Upper lobe of left lung (tissue), 6 donors: Measurements from ENCODE around the gene ACTBL2. TPM values are rescaled to one million over a fixed set of nuclear protein-coding genes. Genes with fewer than 3 reads are reported as not detected.

Source experiments
- ATAC-seq, 2 donors: fragments of 200-7000 bp; cut with Tn5 transposase; one replicate each; pipeline ENCODE4 v1.9.1; 2022; ENCODE audit warnings: mild to moderate bottlenecking in 2 of 2, moderate library complexity in 2 of 2; ENCODE audit not compliant: low FRiP score in 2 of 2
- DNase-seq, 2 donors: peaks; one replicate each; pipeline ENCODE4 v3.0.0-alpha.2; 2019 to 2020
- H3K27ac ChIP-seq, 4 donors: fragments of 200-600 bp; sonication (generic); one replicate each; pipeline ENCODE4 v1.5.1; 2016 to 2019
- H3K27me3 ChIP-seq, 4 donors: fragments of 200-600 bp; sonication (generic); one replicate each; pipeline ENCODE4 v1.5.1; 2017 to 2019
- H3K36me3 ChIP-seq, 4 donors: fragments of 200-600 bp; sonication (generic); one replicate each; pipeline ENCODE4 v1.5.1; 2016 to 2019
- H3K4me1 ChIP-seq, 4 donors: fragments of 200-600 bp; sonication (generic); one replicate each; pipeline ENCODE4 v1.5.1; 2018 to 2019
- H3K4me3 ChIP-seq, 4 donors: fragments of 200-600 bp; sonication (generic); one replicate each; pipeline ENCODE4 v1.5.1; 2017 to 2019; ENCODE audit warnings: mild to moderate bottlenecking in 2 of 4, moderate library complexity in 1 of 4
- H3K9me3 ChIP-seq, 4 donors: fragments of 200-600 bp; sonication (generic); one replicate each; pipeline ENCODE4 v1.5.1; 2018 to 2019
- EP300 ChIP-seq, 4 donors: sonication (generic); formaldehyde crosslinking; IDR thresholded peaks; one replicate each; pipeline ENCODE4 v1.5.1; 2017; ENCODE audit warnings: antibody characterized with exemption in 4 of 4, control low read depth in 2 of 4
- POLR2A ChIP-seq, 4 donors: fragments of 450-650 bp; IDR thresholded peaks; one replicate each; pipeline ENCODE4 v1.5.1; 2016 to 2017; ENCODE audit warnings: antibody characterized with exemption in 4 of 4, mild to moderate bottlenecking in 2 of 4
- POLR2AphosphoS5 ChIP-seq, 2 donors: sonication (generic); formaldehyde crosslinking; IDR thresholded peaks; one replicate each; pipeline ENCODE4 v1.5.1; 2017; ENCODE audit warnings: antibody characterized with exemption in 2 of 2
- WGBS, 2 donors: methylation state at CpG; one replicate each; pipeline ENCODE4 v1.1.5; 2017 to 2018; 5-methylcytosine and 5-hydroxymethylcytosine counted together
- total RNA-seq, 6 donors: library from RNA; depleted of rRNA in 4 of 6; stranded (reverse); fragments of >200 nt in 4 of 6; gene quantifications; one replicate each; pipeline versions ENCODE4 v1.1.0 to v1.2.1, GENCODE V29; 2016 to 2021
- TF ChIP-seq, protein P1 (sequence below), 6 experiments: fragments of 450-650 bp in 4 of 6; fragments of 200-600 bp in 2 of 6; sonication (generic) in 2 of 6; IDR thresholded peaks; one replicate each; pipeline ENCODE4 v1.5.1; 2016 to 2019; ENCODE audit warnings: antibody characterized with exemption in 6 of 6
- donor health status: DM: no; HTN: no; CAD: no; lungs with moderate emphysema.
- donor health status: DM: no; HTN: yes; CAD: no; lungs with severe emphysema.

Gene ACTBL2
- total RNA-seq, 6 donors from 2014 or later, result not detected

DNA sequence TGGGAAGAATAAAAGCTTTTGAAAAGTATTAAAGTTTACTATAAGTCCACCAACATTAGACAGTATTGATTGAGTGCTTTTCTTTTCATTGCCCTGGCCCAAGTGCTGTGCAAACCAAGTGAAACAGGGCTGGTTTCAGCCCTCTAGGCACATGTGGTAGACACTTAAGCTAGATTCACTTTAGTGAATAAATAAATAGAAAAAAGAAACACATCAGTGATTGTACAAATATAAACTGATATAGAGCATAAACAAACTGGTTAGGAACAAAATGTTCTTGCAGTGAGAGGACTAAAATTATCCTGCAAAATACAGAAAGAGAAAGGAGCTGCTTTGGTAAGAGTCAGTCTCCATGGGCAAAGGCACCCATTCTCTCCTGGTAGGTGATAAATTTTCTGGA, 29.7 kb downstream of the ACTBL2 start:
- no peak for ATAC-seq
- Histone ChIP-seq H3K9me3 (no peaks in the 10 kb centered on the region), H3K27me3 (no peaks in the 10 kb centered on the region), H3K4me1 (peaks cover 8 to 21% (median 12%) of the 10 kb centered on the region in 4 donors), H3K4me3 (no peak overlapping the region), H3K27ac (peak overlapping the region in 2 of 4 donors; percentile 37 to 57), H3K36me3 (no peaks in the 10 kb centered on the region)
- no peak for TF ChIP-seq POLR2A (IDR thresholded peaks at IDR 0.05)
- TF ChIP-seq EP300 (IDR thresholded peaks at IDR 0.05), result peak in 2 of 4 donors; percentile 25 to 47
- no peak for DNase-seq

DNA sequence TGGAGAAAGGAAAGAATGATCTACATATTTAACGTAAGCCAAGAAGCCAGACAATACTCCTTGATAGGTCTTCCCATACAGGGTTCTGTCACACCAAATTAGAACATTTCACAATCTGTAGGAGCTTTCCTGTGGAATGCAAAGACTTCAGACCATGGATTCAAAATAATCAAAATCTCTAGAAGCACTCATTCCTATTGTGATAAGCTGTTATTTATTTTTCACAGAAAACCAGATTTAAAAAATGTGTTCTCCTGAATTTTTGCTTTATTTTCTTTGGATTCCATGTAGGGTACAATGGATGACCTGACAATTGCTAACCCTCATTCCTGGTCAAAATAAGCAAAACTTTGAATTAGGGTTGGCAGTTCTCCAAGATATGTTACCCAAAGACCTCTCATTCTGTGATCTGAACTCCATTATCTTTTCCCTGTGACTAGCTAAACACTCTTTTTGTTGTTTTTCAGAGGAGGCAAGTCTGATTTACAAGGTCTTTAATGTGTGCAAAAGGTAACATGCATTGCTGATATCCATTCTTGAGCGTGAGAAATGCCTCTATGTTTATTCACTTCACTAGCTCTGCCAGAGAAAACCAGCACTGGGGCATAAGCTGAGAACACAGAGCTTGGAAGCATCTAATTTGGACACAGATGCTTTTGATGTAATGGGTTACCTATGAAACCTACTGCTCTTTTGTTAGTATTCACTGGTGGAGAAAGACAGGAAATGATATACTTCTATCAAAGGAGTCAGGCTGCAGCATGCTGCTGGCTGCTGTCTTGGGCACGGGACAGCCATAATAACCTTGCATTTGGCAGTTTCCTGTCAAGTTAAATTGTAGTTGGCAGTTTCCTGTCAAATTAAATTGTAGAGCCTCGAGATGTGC, 31.4 kb downstream of the ACTBL2 start:
- Histone ChIP-seq H3K4me3 (no peak overlapping the region), H3K36me3 (no peaks in the 10 kb centered on the region), H3K4me1 (peaks cover 8 to 21% (median 12%) of the 10 kb centered on the region in 4 donors), H3K27me3 (no peaks in the 10 kb centered on the region), H3K27ac (no peak overlapping the region), H3K9me3 (no peaks in the 10 kb centered on the region)
- ATAC-seq (no peak), DNase-seq (no peak)
- 54 to 58% methylated on average over 4 of the region's 4 CpGs for WGBS, 2 donors
- no peak for TF ChIP-seq EP300 (IDR thresholded peaks at IDR 0.05)
- no peak for TF ChIP-seq POLR2A (IDR thresholded peaks at IDR 0.05)
- TF ChIP-seq POLR2AphosphoS5 (IDR thresholded peaks at IDR 0.05), result no peak

DNA sequence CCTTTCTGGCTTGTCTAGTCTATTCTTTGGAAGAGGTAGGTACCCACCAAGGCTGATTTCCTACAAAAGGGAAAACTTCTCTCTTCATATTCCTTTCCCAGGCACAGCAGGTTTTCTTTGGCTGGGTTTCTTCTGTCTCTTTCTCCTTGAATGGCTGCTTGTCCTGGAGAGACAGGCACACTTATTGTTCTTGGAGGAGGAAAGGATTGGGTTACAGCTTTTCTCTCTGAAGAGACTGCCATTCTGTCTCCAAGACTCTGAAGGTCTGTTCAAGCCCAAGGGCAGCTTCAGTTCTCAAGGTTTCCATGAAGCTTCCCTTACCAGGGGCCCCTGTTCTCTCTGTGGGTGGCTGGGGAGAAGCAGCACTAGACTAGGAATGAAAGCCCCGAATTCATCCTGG, 33.9 kb downstream of the ACTBL2 start:
- DNase-seq, result no peak
- TF ChIP-seq POLR2A (IDR thresholded peaks at IDR 0.05) (no peak), EP300 (IDR thresholded peaks at IDR 0.05) (no peak), POLR2AphosphoS5 (IDR thresholded peaks at IDR 0.05) (no peak)
- TF ChIP-seq, protein P1, sequence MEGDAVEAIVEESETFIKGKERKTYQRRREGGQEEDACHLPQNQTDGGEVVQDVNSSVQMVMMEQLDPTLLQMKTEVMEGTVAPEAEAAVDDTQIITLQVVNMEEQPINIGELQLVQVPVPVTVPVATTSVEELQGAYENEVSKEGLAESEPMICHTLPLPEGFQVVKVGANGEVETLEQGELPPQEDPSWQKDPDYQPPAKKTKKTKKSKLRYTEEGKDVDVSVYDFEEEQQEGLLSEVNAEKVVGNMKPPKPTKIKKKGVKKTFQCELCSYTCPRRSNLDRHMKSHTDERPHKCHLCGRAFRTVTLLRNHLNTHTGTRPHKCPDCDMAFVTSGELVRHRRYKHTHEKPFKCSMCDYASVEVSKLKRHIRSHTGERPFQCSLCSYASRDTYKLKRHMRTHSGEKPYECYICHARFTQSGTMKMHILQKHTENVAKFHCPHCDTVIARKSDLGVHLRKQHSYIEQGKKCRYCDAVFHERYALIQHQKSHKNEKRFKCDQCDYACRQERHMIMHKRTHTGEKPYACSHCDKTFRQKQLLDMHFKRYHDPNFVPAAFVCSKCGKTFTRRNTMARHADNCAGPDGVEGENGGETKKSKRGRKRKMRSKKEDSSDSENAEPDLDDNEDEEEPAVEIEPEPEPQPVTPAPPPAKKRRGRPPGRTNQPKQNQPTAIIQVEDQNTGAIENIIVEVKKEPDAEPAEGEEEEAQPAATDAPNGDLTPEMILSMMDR (IDR thresholded peaks at IDR 0.05), result no peak
- H3K4me1 ChIP-seq, result peaks cover 8 to 21% (median 12%) of the 10 kb centered on the region in 4 donors
- H3K9me3 ChIP-seq, result no peaks in the 10 kb centered on the region
- H3K4me3 ChIP-seq, result no peak overlapping the region
- 86 to 100% methylated on average over 1 of the region's 1 CpG for WGBS, 2 donors
- H3K27me3 ChIP-seq, result no peaks in the 10 kb centered on the region
- no peak overlapping the region for H3K27ac ChIP-seq
- ATAC-seq, result no peak
- H3K36me3 ChIP-seq, result no peaks in the 10 kb centered on the region

DNA sequence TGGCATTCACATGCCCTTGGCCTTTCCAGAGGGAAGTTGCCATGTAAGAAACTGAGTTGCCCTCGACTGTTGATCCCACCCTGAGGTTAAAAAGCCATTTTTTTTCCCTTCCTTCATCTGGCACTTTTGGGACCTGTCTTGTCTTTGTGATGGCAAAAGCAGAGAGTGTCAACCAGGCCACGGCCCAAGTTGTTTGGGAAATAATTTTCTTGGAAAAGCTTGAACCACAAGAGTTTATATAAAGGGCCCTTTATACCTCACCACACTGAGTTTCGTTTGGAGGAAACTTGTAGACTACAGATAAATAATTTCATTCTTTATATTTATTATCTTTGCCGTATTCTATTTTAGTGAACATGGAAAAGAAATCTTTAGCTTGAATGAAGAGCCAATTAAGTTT, 34.3 kb downstream of the ACTBL2 start:
- Histone ChIP-seq H3K4me1 (peaks cover 8 to 21% (median 10%) of the 10 kb centered on the region in 4 donors), H3K9me3 (no peaks in the 10 kb centered on the region), H3K36me3 (no peaks in the 10 kb centered on the region), H3K4me3 (no peak overlapping the region), H3K27me3 (no peaks in the 10 kb centered on the region), H3K27ac (no peak overlapping the region)
- TF ChIP-seq POLR2A (IDR thresholded peaks at IDR 0.05) (no peak), POLR2AphosphoS5 (IDR thresholded peaks at IDR 0.05) (no peak), EP300 (IDR thresholded peaks at IDR 0.05) (no peak)
- TF ChIP-seq, protein P1 (IDR thresholded peaks at IDR 0.05), result no peak
- DNase-seq (no peak), ATAC-seq (no peak)
- 73 to 78% methylated on average over 4 of the region's 4 CpGs for WGBS, 2 donors

DNA sequence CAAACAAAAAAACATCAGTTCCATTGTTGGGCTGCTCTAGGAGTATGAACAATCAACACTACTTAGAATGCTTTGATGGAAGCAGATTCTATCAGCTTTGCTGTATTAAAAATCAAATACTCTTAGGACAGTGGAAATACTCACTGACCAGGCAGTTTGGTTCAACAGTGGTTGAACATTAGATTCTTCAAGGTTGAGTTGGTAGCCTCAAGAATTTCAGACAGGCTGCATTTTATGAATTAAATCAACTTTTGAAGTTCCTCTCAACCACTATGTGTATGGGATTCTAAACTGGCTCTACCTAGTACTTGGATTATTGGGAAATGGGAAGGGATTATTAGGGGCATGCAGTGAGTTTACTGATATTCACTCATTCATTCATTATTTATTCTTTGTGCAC, 35.0 kb downstream of the ACTBL2 start:
- Histone ChIP-seq H3K27ac (no peak overlapping the region), H3K36me3 (no peaks in the 10 kb centered on the region), H3K27me3 (no peaks in the 10 kb centered on the region), H3K4me3 (no peak overlapping the region), H3K4me1 (peaks cover 7 to 16% (median 10%) of the 10 kb centered on the region in 4 donors), H3K9me3 (no peaks in the 10 kb centered on the region)
- DNase-seq (no peak), ATAC-seq (no peak)
- TF ChIP-seq, protein P1 (IDR thresholded peaks at IDR 0.05), result no peak
- TF ChIP-seq POLR2A (IDR thresholded peaks at IDR 0.05), result no peak
- no peak for TF ChIP-seq POLR2AphosphoS5 (IDR thresholded peaks at IDR 0.05)
- TF ChIP-seq EP300 (IDR thresholded peaks at IDR 0.05), result no peak
